Measurements from ENCODE around the gene FLII. TPM values are rescaled to one million over a fixed set of nuclear protein-coding genes. Genes with fewer than 3 reads are reported as not detected.

The FLII gene
- total and polyA plus RNA-seq, 2 of the 8 experiments (the other 6 are each of a cell fraction or from before 2014, with no cell fraction given): 300 to 549 TPM

DNA sequence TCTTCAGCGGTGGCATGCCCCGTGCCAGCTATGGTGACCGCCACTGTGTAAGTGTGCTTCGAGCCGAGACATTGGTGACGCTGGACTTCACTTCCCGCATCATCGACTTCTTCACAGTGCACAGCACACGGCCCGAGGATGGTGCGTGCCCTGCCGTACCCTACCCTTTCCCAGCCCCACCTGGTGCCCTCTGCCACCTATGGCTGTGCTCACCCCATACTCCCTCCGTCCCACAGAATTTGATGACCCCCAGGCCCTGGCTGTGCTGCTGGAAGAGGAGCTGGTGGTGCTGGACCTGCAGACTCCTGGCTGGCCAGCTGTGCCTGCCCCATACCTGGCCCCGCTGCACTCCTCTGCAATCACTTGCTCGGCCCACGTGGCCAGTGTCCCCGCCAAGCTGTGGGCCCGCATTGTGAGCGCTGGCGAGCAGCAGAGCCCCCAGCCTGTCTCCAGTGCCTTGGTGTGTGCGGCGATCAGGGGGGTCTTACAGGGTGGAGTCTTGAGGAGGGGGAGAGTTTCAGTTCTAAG, 23.6 kb downstream of the FLII start (continued):
- no peak for TF ChIP-seq KDM1A (IDR thresholded peaks at IDR 0.05; ENCODE audit: borderline replicate concordance, low read length)
